HG02884 (cell line): ENCODE measurements around the gene PYDC2.
"Not testable (repeated sequence)": the region's sequence is repeated elsewhere in the genome, so short reads cannot be mapped to it uniquely, and the experiment has no call there.

Experiments
- ATAC-seq: cut with Tn5 transposase; IDR thresholded peaks from one replicate; pipeline ENCODE4 v1.9.1; 2021; ENCODE audit warnings: mild to moderate bottlenecking, moderate library complexity; ENCODE audit not compliant: unreplicated experiment

Gene PYDC2

DNA sequence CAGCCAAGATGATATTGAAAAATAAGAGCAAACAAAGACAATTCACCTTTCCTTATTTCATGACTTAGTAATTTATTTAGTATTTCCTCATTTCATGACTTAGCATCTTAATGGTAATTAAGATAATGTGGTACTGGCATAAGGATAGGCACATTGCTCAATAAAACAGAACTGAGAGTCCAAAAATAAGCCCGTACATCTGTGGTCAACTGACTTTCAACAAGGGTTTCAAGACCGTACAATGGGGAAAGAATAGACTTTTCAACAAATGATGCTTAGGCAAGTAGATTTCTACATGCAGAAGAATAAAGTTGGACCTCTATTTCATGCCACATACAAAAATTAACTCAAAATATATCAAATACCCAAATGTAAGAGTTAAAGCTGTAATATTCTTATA is 603 bp upstream of the PYDC2 start:
- no peak for ATAC-seq

DNA sequence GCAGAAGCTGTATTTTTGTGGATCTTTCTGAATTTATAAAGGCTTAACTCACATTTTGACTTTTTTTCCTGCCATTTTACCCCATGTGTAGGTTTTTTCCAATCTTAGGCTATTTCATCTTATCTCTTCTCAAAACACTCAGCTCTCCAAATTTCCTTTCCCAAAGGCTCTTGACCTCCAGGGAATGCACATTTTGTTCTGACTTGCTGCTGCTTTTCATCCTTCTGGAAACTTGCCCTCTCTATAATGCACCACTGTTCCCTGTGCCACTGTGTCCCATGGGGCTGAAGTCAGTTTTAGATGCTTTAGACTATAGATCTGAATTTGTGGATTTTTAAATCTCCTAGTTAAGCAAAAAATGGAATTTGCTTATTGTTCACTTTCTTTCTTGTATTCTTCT is 9.1 kb downstream of the PYDC2 start:
- ATAC-seq: no peak

DNA sequence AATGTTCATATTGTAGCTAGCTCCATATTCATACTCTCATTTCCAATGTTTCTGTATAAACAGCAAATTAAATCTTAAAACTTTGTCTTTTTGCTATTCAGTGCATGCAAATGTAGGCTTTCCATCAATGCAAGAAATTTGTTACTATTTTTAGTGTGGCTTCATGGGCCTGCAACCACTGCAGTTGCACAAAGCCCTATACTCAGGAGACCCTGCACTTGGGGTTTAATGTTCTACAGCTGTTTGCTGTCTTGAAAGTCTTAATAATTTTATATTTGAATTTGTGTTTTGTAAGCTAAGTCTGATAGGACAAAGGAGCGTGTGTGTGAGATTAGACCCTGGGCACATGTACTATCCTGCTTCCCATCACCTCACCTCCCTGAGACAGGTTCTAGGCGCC is 9.6 kb downstream of the PYDC2 start:
- ATAC-seq: no peak

DNA sequence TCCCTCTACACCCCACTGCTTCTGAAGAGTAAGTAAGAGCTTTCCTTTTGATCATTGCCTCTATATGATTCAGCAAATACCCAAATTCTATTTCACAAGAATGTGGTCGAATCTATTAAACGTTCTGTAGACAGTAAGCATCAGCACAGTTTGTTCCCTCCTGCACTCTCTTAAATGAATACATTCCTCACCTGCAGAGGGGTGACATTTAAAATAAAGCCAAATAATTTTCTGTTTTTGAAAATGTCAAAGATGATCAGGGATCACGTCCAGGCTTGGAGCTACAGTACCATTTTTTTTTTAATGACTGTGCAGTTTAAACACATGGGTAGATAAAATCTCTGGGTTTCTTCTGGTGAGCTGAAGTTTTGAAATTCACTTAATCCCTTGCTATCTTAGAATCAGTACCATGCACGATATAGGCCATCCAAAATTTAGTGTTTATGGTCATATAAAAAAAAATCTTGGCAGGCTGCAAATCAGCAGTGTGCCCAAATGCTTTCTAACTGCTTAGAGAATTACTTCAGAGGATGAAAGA is 12.8 kb downstream of the PYDC2 start:
- ATAC-seq: no peak

GRCh38 chr3:191476066-191476772 is 15.3 kb downstream of the PYDC2 start:
- no peak for ATAC-seq

DNA sequence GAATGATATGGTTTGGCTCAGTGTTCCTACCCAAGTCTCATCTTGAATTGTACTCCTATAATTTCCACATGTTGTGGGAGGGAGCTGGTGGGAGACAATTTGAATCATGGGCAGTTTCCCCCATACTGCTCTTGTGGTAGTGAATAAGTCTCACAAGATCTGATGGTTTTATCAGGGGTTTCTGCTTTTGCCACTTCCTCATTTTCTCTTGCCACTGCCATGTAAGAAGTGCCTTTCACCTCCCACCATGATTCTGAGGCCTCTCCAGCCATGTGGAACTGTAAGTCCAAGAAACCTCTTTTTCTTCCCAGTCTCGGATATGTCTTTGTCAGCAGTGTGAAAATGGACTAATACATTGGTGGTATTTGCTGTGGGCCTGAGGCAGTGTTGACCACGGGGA is 23.0 kb downstream of the PYDC2 start:
- not testable (repeated sequence) for ATAC-seq

- ATAC-seq: no peak
Measured at GRCh38 chr3:191484461-191484860, 23.5 kb downstream of the PYDC2 start.

GRCh38 chr3:191492601-191493000 is 31.6 kb downstream of the PYDC2 start:
- ATAC-seq: no peak

DNA sequence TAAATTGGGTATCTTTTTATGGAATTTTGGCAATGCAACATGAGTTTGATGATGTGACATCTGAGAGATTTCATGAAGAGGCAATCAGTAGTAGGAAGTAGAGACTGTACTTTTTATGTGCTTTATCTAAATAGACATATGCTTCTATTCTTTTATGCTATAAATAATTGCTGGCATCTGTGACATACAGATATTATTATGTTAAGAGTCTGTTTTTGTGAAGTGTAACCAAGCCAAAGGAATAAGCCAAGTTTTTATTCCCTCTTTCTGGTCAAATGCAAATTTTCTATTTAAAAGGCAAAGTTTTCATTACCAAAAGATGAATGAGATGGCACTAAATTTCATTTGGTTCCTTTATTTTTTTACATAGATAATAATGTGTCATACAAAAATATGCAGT is 32.4 kb downstream of the PYDC2 start:
- no peak for ATAC-seq

- ATAC-seq: no peak
Measured at GRCh38 chr3:191499307-191500080, 38.5 kb downstream of the PYDC2 start.

DNA sequence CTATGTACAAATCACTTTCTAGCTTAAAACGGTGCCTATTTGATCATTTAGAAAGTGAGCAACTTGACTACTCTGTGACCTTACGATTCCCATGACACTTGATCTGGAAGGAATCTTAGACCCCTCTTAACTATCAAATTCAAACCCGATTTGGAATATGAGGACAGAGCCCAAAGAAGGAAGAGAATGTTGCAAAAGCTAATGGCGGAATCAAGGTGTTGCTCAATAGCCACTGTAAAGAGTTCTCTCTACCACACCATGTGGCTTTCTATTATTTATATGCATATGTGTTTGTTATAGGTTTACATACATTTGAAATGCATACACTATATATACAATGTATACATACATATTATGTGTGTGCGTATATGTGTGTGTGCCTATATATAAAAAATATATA is 39.9 kb downstream of the PYDC2 start:
- no peak for ATAC-seq

DNA sequence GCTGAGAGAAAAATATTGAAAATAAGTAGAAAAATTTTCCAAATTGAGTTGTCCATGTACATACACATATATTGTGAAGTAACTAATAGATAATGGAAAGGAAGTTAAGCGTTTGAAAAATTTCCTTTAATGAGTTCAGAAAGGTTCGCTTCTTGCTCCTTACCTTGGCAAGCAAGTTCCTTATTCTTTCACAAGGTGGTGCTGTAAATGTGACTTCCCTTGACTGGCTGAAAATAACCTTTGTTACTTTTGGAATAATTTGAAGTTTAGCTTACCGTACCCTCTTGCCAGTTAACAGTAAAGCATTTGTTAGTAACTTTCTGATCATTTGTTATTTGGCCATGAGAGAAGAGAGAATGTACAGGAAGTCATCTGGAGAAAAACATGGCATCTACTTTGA is 41.6 kb downstream of the PYDC2 start:
- ATAC-seq: no peak

- no peak for ATAC-seq
Measured at GRCh38 chr3:191509078-191509477, 48.1 kb downstream of the PYDC2 start.
